Measurements from ENCODE around the gene ABCA5. TPM values are rescaled to one million over a fixed set of nuclear protein-coding genes. Genes with fewer than 3 reads are reported as not detected.
"Not testable (repeated sequence)": the region's sequence is repeated elsewhere in the genome, so short reads cannot be mapped to it uniquely, and the experiment has no call there.

The ABCA5 gene
- total RNA-seq, 2 donors from 2014 or later, result 38.6 to 47.6 TPM

DNA sequence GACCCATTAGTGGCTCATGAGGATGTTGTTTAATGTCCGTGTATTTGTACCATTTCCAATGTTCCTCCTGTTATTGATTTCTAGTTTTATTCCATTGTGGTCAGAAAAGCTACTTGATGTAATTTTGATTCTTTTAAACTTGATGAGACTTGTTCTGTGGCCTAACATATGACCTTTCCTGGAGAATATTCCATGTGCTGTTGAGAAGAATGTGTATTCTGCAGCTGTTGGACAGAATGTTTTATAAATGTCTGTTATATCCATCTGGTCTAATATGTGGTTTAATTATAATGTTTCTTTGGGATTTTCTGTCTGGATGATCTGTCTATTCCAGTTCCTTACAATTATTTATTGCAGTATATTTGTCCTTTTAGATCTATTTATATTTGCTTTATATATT is 95.4 kb downstream of the ABCA5 start:
- ATAC-seq, result no peak
- H3K9me3 ChIP-seq (ENCODE audit: control insufficient read depth, low read length, poor library complexity, severe bottlenecking), result no peaks in the 10 kb centered on the region
- Mint-ChIP-seq H3K27me3 (no peaks in the 10 kb centered on the region), H3K36me3 (ENCODE audit: low read depth) (peaks cover 5% of the 10 kb centered on the region), H3K4me3 (no peak overlapping the region), H3K27ac (no peak overlapping the region), H3K4me1 (peaks cover 3% of the 10 kb centered on the region)
- DNase-seq, result no peak

- Mint-ChIP-seq H3K36me3 (ENCODE audit: low read depth) (peaks cover 5% of the 10 kb centered on the region), H3K4me3 (no peak overlapping the region), H3K4me1 (peaks cover 3% of the 10 kb centered on the region), H3K27me3 (no peaks in the 10 kb centered on the region), H3K27ac (no peak overlapping the region)
- no peak for ATAC-seq
- DNase-seq, result no peak
- no peaks in the 10 kb centered on the region for H3K9me3 ChIP-seq (ENCODE audit: control insufficient read depth, low read length, poor library complexity, severe bottlenecking)
Observed at GRCh38 chr17:69230939-69231338, 96.0 kb downstream of the ABCA5 start.

- H3K9me3 ChIP-seq (ENCODE audit: control insufficient read depth, low read length, poor library complexity, severe bottlenecking), result no peaks in the 10 kb centered on the region
- ATAC-seq (no peak), DNase-seq (no peak)
- peaks cover 5% of the 10 kb centered on the region for H3K4me1 Mint-ChIP-seq
- no peaks in the 10 kb centered on the region for H3K27me3 Mint-ChIP-seq
- H3K27ac Mint-ChIP-seq, result no peak within 1 kb of the TSS
- H3K4me3 Mint-ChIP-seq, result no peak within 1 kb of the TSS
- peaks cover 2% of the 10 kb centered on the region for H3K36me3 Mint-ChIP-seq (ENCODE audit: low read depth)
Observed at GRCh38 chr17:69228576-69228975, 98.4 kb downstream of the ABCA5 start, which contains the start of gene ABCA10. ABCA10 (minus strand) TSS chr17:69228824; CDS start chr17:69225358, 3,466 bp downstream.

DNA sequence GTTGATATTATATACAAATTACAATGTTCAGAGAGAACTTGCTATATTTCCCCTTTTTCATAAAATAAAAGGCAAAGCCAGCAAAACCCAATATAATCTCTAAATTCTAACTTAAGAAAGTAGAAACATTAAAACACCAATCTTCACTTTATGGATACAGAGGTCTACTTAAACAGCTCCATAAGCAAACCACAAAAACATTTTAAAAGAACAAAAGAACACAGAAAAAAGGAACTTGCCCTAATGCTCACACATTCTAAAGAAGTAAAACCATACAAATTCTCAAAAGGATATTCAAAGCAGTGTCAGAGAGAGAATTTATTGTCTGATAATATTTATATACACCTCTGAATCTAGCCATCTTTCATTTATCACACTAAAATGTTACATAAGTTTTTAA is 98.9 kb downstream of the ABCA5 start:
- Mint-ChIP-seq H3K36me3 (ENCODE audit: low read depth) (peaks cover under 1% of the 10 kb centered on the region), H3K27ac (no peak overlapping the region), H3K27me3 (no peaks in the 10 kb centered on the region), H3K4me3 (no peak overlapping the region), H3K4me1 (peaks cover 7% of the 10 kb centered on the region)
- no peaks in the 10 kb centered on the region for H3K9me3 ChIP-seq (ENCODE audit: control insufficient read depth, low read length, poor library complexity, severe bottlenecking)
- no peak for DNase-seq
- ATAC-seq, result no peak

- Mint-ChIP-seq H3K27me3 (no peaks in the 10 kb centered on the region), H3K4me3 (no peak overlapping the region), H3K4me1 (peaks cover 9% of the 10 kb centered on the region), H3K36me3 (ENCODE audit: low read depth) (no peaks in the 10 kb centered on the region), H3K27ac (no peak overlapping the region)
- ATAC-seq (no peak), DNase-seq (no peak)
- H3K9me3 ChIP-seq (ENCODE audit: control insufficient read depth, low read length, poor library complexity, severe bottlenecking), result no peaks in the 10 kb centered on the region
Observed at GRCh38 chr17:69227541-69227940, 99.4 kb downstream of the ABCA5 start.

GRCh38 chr17:69223809-69224208 is 103.1 kb downstream of the ABCA5 start:
- DNase-seq, result no peak
- no peak for ATAC-seq
- Mint-ChIP-seq H3K4me3 (no peak overlapping the region), H3K27me3 (no peaks in the 10 kb centered on the region), H3K4me1 (peaks cover 9% of the 10 kb centered on the region), H3K36me3 (ENCODE audit: low read depth) (peaks cover 9% of the 10 kb centered on the region), H3K27ac (no peak overlapping the region)
- H3K9me3 ChIP-seq (ENCODE audit: control insufficient read depth, low read length, poor library complexity, severe bottlenecking), result no peaks in the 10 kb centered on the region

- DNase-seq, result no peak
- no peak overlapping the region for H3K27ac Mint-ChIP-seq
- peaks cover 9% of the 10 kb centered on the region for H3K4me1 Mint-ChIP-seq
- no peaks in the 10 kb centered on the region for H3K9me3 ChIP-seq (ENCODE audit: control insufficient read depth, low read length, poor library complexity, severe bottlenecking)
- peaks cover 9% of the 10 kb centered on the region for H3K36me3 Mint-ChIP-seq (ENCODE audit: low read depth)
- ATAC-seq, result no peak
- H3K27me3 Mint-ChIP-seq, result no peaks in the 10 kb centered on the region
- H3K4me3 Mint-ChIP-seq, result no peak overlapping the region
Observed at GRCh38 chr17:69222707-69223258, 104.2 kb downstream of the ABCA5 start.

DNA sequence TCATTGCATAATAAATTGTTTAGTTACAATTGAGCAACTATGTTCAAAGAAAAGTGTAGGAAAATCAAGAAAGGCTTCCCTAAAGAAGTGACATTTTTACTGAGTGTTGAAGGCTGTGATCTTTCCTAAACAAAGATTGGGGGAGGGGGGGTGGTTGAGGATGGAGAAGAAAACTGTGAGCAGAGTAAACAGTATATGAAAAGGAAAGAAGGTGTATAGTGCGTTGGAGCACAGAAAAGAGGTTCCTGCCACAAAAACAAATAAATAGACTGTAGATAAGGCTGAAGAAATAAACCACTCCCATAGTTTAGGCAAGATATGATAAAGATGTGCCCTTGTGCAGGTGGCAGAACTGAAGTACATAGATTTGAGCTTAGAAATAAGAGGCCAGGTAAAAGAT is 106.8 kb downstream of the ABCA5 start:
- H3K4me3 Mint-ChIP-seq, result no peak overlapping the region
- DNase-seq (no peak), ATAC-seq (no peak)
- no peaks in the 10 kb centered on the region for H3K9me3 ChIP-seq (ENCODE audit: control insufficient read depth, low read length, poor library complexity, severe bottlenecking)
- peaks cover 9% of the 10 kb centered on the region for H3K4me1 Mint-ChIP-seq
- H3K27ac Mint-ChIP-seq, result no peak overlapping the region
- H3K27me3 Mint-ChIP-seq, result no peaks in the 10 kb centered on the region
- H3K36me3 Mint-ChIP-seq (ENCODE audit: low read depth), result peaks cover 9% of the 10 kb centered on the region

- H3K27me3 Mint-ChIP-seq, result no peaks in the 10 kb centered on the region
- no peaks in the 10 kb centered on the region for H3K9me3 ChIP-seq (ENCODE audit: control insufficient read depth, low read length, poor library complexity, severe bottlenecking)
- ATAC-seq (no peak), DNase-seq (no peak)
- no peak overlapping the region for H3K4me3 Mint-ChIP-seq
- H3K4me1 Mint-ChIP-seq, result peaks cover 8% of the 10 kb centered on the region
- H3K27ac Mint-ChIP-seq, result no peak overlapping the region
- H3K36me3 Mint-ChIP-seq (ENCODE audit: low read depth), result peaks cover 9% of the 10 kb centered on the region
Observed at GRCh38 chr17:69218986-69219385, 107.9 kb downstream of the ABCA5 start.

DNA sequence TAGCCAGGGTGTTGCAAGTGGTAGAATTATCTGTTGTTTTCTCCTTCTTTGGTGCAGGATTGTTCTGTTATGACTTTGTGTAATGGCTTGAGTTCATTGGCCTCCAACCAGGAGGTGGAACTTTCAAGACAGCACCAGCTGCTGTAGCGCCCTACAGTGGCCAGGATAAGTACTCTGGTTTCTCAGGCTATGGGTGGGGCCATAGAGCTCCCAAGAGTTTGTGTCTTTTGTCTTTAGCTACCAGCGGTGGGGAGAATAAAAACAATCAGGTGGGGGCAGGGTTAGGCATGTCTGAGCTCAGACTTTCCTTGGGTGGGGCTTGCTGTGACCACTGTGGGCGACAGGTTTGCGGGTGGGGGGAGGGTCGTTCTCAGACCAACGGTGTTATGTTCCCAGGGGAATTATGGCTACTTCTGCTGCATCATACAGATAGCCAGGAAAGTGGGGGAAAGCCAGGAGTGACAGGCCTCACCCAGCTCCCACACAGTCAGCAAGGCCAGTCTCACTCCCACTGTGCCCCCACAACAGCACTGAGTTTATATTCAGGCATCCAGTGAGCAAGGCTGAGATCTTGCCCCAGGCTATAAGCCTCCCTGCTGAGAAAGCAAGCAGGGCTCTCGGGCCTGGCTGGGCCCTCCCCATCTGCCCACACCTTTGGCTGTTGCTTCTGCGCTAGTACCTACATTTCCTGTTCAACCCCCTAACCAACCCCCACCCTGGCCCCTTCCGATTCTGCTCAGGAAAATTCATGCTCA is 113.7 kb downstream of the ABCA5 start:
- H3K9me3 ChIP-seq (ENCODE audit: control insufficient read depth, low read length, poor library complexity, severe bottlenecking), result no peaks in the 10 kb centered on the region
- no peak for ATAC-seq
- Mint-ChIP-seq H3K4me1 (no peaks in the 10 kb centered on the region), H3K27me3 (no peaks in the 10 kb centered on the region), H3K4me3 (no peak overlapping the region), H3K27ac (no peak overlapping the region), H3K36me3 (ENCODE audit: low read depth) (no peaks in the 10 kb centered on the region)
- no peak for DNase-seq

GRCh38 chr17:69208640-69209039 is 118.3 kb downstream of the ABCA5 start:
- DNase-seq, result no peak
- Mint-ChIP-seq H3K27me3 (no peaks in the 10 kb centered on the region), H3K4me1 (no peaks in the 10 kb centered on the region), H3K27ac (no peak overlapping the region), H3K36me3 (ENCODE audit: low read depth) (no peaks in the 10 kb centered on the region), H3K4me3 (no peak overlapping the region)
- no peak for ATAC-seq
- H3K9me3 ChIP-seq (ENCODE audit: control insufficient read depth, low read length, poor library complexity, severe bottlenecking), result no peaks in the 10 kb centered on the region

GRCh38 chr17:69207151-69207550 is 119.8 kb downstream of the ABCA5 start:
- H3K36me3 Mint-ChIP-seq (ENCODE audit: low read depth), result peaks cover 3% of the 10 kb centered on the region
- DNase-seq (no peak), ATAC-seq (no peak)
- H3K4me1 Mint-ChIP-seq, result no peaks in the 10 kb centered on the region
- H3K4me3 Mint-ChIP-seq, result no peak overlapping the region
- H3K27me3 Mint-ChIP-seq, result no peaks in the 10 kb centered on the region
- H3K27ac Mint-ChIP-seq, result no peak overlapping the region
- H3K9me3 ChIP-seq (ENCODE audit: control insufficient read depth, low read length, poor library complexity, severe bottlenecking), result no peaks in the 10 kb centered on the region

GRCh38 chr17:69198238-69198637 is 128.7 kb downstream of the ABCA5 start:
- DNase-seq (no peak), ATAC-seq (no peak)
- H3K36me3 Mint-ChIP-seq (ENCODE audit: low read depth), result peaks cover 3% of the 10 kb centered on the region
- no peaks in the 10 kb centered on the region for H3K9me3 ChIP-seq (ENCODE audit: control insufficient read depth, low read length, poor library complexity, severe bottlenecking)
- H3K27me3 Mint-ChIP-seq, result no peaks in the 10 kb centered on the region
- H3K27ac Mint-ChIP-seq, result no peak overlapping the region
- H3K4me3 Mint-ChIP-seq, result no peak overlapping the region
- H3K4me1 Mint-ChIP-seq, result no peaks in the 10 kb centered on the region

DNA sequence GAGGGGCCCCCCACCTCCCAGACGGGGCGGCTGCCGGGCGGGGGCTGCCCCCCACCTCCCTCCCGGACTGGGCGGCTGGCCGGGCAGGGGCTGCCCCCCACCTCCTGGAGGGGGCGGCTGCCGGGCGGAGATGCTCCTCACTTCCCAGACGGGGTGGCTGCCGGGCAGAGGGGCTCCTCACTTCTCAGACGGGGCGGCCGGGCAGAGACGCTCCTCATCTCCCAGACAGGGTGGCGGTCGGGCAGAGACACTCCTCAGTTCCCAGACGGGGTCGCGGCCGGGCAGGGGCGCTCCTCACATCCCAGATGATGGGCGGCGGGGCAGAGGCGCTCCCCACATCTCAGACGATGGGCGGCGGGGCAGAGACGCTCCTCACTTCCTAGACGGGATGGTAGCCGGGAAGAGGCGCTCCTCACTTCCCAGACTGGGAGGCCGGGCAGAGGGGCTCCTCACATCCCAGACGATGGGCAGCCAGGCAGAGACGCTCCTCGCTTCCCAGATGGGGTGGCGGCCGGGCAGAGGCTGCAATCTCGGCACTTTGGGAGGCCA is 130.8 kb downstream of the ABCA5 start:
- ATAC-seq; H3K9me3 ChIP-seq (ENCODE audit: control insufficient read depth, low read length, poor library complexity, severe bottlenecking); H3K36me3 Mint-ChIP-seq (ENCODE audit: low read depth): not testable (repeated sequence)

More for the DNA sequence above, 130.8 kb downstream of the ABCA5 start:
- H3K4me1 Mint-ChIP-seq, H3K27me3 Mint-ChIP-seq, H3K4me3 Mint-ChIP-seq, DNase-seq, H3K27ac Mint-ChIP-seq: not testable (repeated sequence)

Measured in T-helper 17 cell (primary cell).